ENCODE results near the gene MGLL.

MGLL gene

GRCh38 chr3:127741690-127742089, 80.6 kb downstream of the MGLL start:
- no peak for DNase-seq (ENCODE audit: low read depth)

GRCh38 chr3:127741246-127741645, 81.1 kb downstream of the MGLL start:
- DNase-seq (ENCODE audit: low read depth), result no peak

GRCh38 chr3:127740136-127740915, 82.0 kb downstream of the MGLL start:
- DNase-seq (ENCODE audit: low read depth), result no peak

- DNase-seq (ENCODE audit: low read depth), result no peak
Observed at GRCh38 chr3:127739347-127740135, 82.8 kb downstream of the MGLL start.

- DNase-seq (ENCODE audit: low read depth), result peak; percentile 72
Observed at GRCh38 chr3:127738192-127738840, 84.0 kb downstream of the MGLL start.

- DNase-seq (ENCODE audit: low read depth), result no peak
Observed at GRCh38 chr3:127736801-127737539, 85.3 kb downstream of the MGLL start.

- DNase-seq (ENCODE audit: low read depth), result peak; percentile 75
Observed at GRCh38 chr3:127735767-127736693, 86.3 kb downstream of the MGLL start.

- peak; percentile 90 for DNase-seq (ENCODE audit: low read depth)
Observed at GRCh38 chr3:127734754-127735473, 87.4 kb downstream of the MGLL start.

GRCh38 chr3:127734181-127734720, 88.1 kb downstream of the MGLL start:
- no peak for DNase-seq (ENCODE audit: low read depth)

- no peak for DNase-seq (ENCODE audit: low read depth)
Observed at GRCh38 chr3:127733781-127734180, 88.5 kb downstream of the MGLL start.

- DNase-seq (ENCODE audit: low read depth), result peak; percentile 12
Observed at GRCh38 chr3:127732879-127733350, 89.4 kb downstream of the MGLL start.

GRCh38 chr3:127732303-127732702, 90.0 kb downstream of the MGLL start:
- DNase-seq (ENCODE audit: low read depth), result no peak

- DNase-seq (ENCODE audit: low read depth), result no peak
Observed at GRCh38 chr3:127731546-127732289, 90.6 kb downstream of the MGLL start.

GRCh38 chr3:127730666-127731295, 91.5 kb downstream of the MGLL start:
- no peak for DNase-seq (ENCODE audit: low read depth)

GRCh38 chr3:127730171-127730570, 92.1 kb downstream of the MGLL start:
- no peak for DNase-seq (ENCODE audit: low read depth)

GRCh38 chr3:127729556-127730056, 92.7 kb downstream of the MGLL start:
- peak; percentile 36 for DNase-seq (ENCODE audit: low read depth)

GRCh38 chr3:127728417-127729015, 93.8 kb downstream of the MGLL start:
- DNase-seq (ENCODE audit: low read depth), result no peak

GRCh38 chr3:127726894-127727293, 95.4 kb downstream of the MGLL start:
- no peak for DNase-seq (ENCODE audit: low read depth)
